NCI-H1436 (cell line): ENCODE data around the gene BICRA.
"Not testable (repeated sequence)": the region's sequence is repeated elsewhere in the genome, so short reads cannot be mapped to it uniquely, and the experiment has no call there.

Source experiments
- DNase-seq: peaks from one replicate; lab custom pipeline; 2025; lab: John Stamatoyannopoulos, UW

Gene BICRA

GRCh38 chr19:47694466-47695273 is 85.7 kb downstream of the BICRA start:
- DNase-seq: no peak

DNA sequence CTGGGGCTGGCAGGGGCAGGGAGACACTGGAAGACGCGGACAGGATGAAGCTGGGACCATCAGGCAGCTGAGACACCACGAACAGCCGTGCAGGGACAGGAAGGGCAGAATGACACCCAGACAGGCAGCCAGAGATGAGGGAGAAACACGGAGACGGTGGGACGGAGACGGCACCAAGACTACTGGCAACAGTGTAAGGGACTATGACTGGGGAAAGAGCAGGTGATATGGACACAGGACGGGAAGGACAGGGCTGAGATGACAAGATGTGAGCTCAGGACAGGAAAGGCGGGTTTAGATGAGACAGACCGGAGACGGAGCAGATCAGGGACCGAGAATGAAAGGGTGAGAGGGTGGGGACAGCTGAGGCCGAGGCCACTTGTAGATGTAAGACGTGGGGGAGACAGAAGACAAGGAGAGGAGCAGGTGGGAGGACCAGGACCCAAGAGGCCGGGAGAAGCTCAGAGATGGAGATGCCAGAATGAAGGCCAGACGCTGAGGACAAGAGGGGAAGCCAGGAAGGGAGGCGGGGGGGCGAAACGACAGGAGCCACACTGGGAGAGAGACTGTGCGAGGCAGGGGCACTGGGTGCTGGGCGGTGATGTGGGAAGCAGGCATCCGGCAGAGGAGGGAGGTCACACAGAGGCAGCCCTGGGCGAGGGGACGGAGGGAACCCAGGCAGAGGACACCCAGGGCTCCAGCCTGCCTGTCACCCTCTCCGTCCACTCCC is 86.8 kb downstream of the BICRA start:
- no peak for DNase-seq

GRCh38 chr19:47696635-47697034 is 87.7 kb downstream of the BICRA start:
- DNase-seq: no peak

DNA sequence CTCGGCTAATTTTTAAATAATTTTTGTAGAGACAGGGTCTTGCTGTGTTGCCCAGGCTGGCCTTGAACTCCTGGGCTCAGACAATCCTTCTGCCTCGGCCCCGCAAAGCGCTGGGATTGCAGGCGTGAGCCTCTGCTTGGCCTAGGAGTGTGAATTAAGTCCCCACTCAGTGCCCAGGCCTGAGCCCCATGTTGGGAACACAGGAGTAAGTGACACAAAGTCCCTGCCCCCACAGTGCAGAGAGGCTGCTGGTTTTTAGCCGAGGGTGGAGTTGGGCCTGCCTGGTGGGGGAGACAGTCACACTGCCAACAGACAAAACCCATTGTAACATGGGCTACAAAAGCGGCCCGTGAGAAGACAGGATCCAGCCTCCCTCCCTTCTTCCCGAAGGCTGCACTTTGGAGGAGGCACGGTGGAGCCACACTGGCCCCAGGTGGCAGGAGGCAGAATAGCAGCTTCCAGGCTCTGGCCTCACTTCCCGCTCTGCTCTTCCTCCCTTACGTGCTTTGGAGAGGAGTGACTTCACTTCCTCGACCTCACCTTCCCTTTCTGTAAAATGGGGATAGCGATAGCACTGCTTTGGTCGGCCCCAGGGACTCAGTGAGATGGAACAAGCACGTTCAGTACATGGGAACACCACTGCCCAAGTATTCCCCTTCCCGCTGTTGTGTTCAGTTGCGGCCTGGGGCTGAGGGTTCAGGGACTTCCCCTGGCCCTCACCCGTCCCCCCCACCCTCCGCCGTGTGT is 89.1 kb downstream of the BICRA start:
- DNase-seq: peak; percentile 70

DNA sequence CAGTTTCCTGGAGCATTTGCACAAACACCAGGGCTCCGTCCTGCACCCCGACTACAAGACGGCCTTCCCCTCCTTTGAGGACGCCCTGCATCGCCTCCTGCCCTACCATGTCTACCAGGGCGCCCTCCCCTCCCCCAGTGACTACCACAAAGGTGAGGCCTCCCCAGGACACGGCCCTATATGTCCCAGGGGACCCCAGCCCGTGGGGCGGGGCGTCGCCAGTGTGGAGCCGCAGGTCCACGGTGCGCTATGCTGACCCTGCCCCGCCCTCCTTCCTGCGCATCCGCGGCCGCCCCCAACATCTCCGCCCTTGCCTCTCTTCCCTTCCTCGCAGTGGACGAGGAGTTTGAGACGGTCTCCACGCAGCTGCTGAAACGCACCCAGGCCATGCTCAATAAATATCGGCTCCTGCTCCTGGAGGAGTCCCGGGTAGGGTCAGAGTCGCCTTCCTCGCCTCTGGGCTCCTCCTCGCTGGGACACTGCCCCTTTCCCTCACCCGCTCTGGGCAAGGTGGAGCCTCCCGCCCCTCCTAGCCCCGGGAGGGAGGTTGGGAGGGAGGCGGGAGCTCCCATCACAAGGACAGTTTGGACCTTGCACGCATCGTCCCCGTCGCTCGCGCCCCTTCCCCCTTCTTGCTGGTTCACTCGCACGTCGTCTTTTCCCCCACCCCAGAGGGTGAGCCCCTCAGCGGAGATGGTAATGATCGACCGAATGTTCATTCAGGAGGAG is 89.9 kb downstream of the BICRA start:
- no peak for DNase-seq

DNA sequence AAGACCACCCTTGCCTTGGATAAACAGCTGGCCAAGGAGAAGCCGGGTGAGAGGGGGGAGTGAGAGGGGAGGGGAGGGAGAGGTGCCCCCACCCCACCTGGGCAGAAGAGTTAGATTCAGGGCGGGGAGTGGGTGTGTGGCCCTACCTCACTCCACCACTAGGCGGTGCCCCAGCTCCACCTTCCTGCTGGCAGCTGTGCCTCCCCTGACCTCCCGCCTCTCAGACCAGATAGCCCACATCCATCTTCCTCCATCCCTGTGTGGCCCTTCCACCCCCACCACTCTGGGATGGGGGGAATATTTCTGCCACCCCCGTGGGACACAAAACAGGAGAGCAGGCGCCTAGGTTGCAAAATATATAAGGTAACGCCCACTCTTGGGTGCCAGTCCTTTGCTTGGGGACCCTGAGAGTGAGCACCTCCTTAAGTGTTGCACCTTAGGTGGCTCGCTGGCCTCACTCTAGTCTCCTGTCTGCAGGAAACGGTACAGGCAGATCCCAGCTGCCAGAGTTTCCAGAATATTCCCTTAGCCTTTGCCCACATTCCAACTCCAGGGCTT is 90.5 kb downstream of the BICRA start:
- peak; percentile 28 for DNase-seq

- DNase-seq: no peak
Observed at GRCh38 chr19:47700934-47701716, 92.2 kb downstream of the BICRA start.

GRCh38 chr19:47701717-47702552 is 93.0 kb downstream of the BICRA start:
- no peak for DNase-seq

- DNase-seq: no peak
Observed at GRCh38 chr19:47702671-47703070, 93.7 kb downstream of the BICRA start.

- no peak for DNase-seq
Observed at GRCh38 chr19:47703301-47703700, 94.4 kb downstream of the BICRA start.

GRCh38 chr19:47704024-47704423 is 95.1 kb downstream of the BICRA start:
- DNase-seq: no peak

DNA sequence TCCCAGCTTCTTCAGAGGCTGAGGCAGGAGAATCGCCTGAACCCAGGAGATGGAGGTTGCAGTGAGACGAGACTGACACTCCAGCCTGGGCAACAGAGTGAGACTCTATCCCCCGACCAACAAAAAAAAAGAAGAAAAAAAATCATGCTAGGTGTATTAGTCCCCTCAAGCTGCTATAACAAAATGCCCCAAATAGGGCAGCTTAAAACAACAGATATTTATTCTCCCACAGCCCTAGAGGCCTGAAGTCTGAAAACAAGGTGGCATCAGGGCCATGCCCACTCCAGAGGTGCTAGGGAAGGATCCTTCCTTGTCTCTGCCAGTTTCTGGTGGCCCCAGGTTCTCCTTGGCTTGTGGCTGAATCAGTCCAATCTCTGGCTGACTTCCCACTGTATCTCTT is 95.7 kb downstream of the BICRA start:
- DNase-seq: no peak

DNA sequence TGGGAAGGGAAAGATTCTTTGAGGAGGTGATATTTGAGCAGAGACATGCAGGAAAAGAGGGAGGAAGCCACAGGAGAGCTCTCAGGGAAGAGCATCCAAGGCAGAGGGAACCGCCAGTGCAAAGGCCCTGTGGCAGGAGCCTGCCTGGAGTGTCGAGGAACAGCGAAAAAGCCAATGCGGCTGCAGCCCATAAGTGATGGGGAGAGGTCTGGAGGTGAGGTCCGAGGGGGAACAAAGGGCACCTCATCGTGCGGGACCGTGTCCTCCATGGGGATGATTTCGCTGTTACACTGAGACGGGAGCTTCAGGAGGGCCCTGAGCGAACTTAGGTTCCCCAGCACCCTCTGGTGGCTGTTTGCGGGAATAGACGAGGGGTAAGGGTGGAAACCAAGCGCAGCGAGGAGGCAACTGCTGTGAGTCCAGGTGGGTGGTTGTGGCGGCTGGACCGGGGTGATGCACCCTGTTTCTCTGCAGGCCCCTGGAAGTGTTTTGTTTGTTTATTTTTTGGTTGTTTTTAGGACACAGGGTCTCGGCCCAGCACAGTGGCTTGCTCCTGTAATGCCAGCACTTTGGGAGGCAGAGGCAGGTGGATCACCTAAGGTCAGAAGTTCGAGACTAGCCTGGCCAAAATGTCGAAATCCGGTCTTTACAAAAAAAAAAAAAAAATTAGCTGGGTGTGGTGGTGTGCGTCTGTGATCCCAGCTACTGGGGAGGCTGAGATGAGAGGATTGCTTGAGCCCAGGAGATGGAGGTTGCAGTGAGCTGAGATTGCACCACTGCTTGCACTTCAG is 98.4 kb downstream of the BICRA start:
- DNase-seq: peak; percentile 77

DNA sequence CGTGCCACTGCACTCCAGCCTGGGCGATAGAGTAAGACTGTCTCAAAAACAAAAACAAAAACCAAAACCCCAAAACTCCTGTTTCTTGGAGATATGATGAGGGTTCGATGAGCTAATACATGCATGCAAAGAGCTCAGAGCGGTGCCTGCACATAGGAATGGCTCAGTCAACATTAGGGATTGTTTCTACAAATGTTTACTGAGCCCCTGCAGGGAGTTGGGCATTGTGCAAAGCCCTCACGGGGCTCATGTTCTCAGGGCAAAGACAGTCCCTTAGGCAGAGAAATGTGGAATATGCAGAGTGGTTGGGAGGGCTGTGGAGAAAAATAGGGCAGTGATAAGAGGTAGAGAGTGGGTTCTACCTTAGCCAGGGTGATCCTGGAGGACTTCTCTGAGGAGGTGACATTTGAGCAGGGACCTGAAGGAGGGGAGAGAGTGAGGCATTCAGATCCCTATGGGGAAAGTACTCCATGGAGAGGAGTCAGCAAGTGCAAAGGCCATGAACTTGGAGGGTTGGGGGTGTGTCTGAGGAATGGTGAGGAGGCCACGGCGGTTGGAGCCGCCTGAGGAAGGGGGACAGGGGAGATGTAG is 102.8 kb downstream of the BICRA start:
- no peak for DNase-seq

- DNase-seq: no peak
Observed at GRCh38 chr19:47713046-47714021, 104.4 kb downstream of the BICRA start, which contains the start of gene EHD2. TSS of gene EHD2 (plus strand) at chr19:47713422. CDS start at chr19:47716613, 3,191 bp downstream.

DNA sequence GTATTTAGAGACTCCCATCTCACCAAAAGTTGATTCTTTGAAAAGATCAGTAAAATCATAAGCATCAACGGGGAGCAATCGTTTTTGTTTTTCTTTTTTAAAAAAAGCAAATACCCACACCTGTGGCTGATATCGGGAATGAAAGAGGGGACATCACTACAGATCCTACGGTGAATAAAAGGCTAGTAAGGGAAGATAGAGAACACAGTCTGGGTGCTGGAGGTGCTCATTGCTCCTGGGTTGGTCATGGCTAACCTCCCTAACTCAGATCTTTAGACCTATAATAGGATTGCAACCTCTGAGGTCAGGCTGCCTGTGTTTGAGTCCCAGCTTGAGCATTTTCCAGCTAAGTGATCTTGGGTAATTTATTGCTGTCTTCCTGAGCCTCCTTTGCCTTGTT is 105.4 kb downstream of the BICRA start:
- no peak for DNase-seq

GRCh38 chr19:47714855-47715254 is 105.9 kb downstream of the BICRA start:
- not testable (repeated sequence) for DNase-seq
